Erythroblast (primary cell): Measurements from ENCODE around the gene KCNA5.

Source experiments
- GATA1 ChIP-seq: IDR thresholded peaks from 2 replicates; pipeline ENCODE4 v1.6.1; 2011; ENCODE audit warnings: low read depth, mild to moderate bottlenecking, control low read depth, low read length, moderate library complexity
- POLR2A ChIP-seq: IDR thresholded peaks from 2 replicates; pipeline ENCODE4 v1.6.1; 2011; ENCODE audit warnings: mild to moderate bottlenecking, low read length

GRCh38 chr12:5040368-5040767 lies 3.3 kb upstream of the KCNA5 start:
- no peak for TF ChIP-seq POLR2A
- no peak for TF ChIP-seq GATA1
